Panc1 (cell line): ENCODE measurements around the gene UACA. TPM values are rescaled to one million over a fixed set of nuclear protein-coding genes. Genes with fewer than 3 reads are reported as not detected.

ENCODE experiments used
- ATAC-seq: fragments of 200-7000 bp; cut with Tn5 transposase; 2 replicates; pipeline ENCODE4 v1.9.1; 2020; ENCODE audit warnings: mild to moderate bottlenecking, moderate library complexity
- BruUV-seq: library from RNA; stranded (reverse); fragments of 400-500 nt; replicated peaks from 2 replicates; lab custom pipeline; 2021; lab: Mats Ljungman, UMichigan
- CTCF ChIA-PET: fragments of 300-600 bp; sonication (Branson Sonifier 250); formaldehyde crosslinking; loops from one replicate; lab custom pipeline; 2022; ENCODE audit warnings: antibody characterized with exemption; lab: Charles Lee
- POLR2A ChIA-PET: fragments of 300-600 bp; sonication (Branson Sonifier 250); formaldehyde crosslinking; loops from one replicate; lab custom pipeline; 2022; ENCODE audit warnings: antibody characterized with exemption; lab: Charles Lee
- DNase-seq: peaks from one replicate; pipeline ENCODE4 v3.0.0-alpha.2; 2010; ENCODE audit warnings: low read depth, low spot score
- H3K27ac ChIP-seq: 2 replicates; pipeline ENCODE4 v1.5.1; 2011; ENCODE audit warnings: mild to moderate bottlenecking, low read length, inconsistent platforms
- H3K27me3 ChIP-seq: fragments of 200-500 bp; sonication (Bioruptor generic); 2 replicates; pipeline ENCODE4 v1.6.0; 2014; ENCODE audit warnings: low read length, inconsistent platforms; ENCODE audit not compliant: control insufficient read depth, insufficient read depth
- H3K36me3 ChIP-seq: fragments of 200-500 bp; sonication (Bioruptor generic); 2 replicates; pipeline ENCODE4 v1.5.1; 2014; ENCODE audit warnings: inconsistent platforms, mild to moderate bottlenecking, low read length, moderate library complexity; ENCODE audit not compliant: control insufficient read depth, insufficient read depth
- H3K4me1 ChIP-seq: 2 replicates; pipeline ENCODE4 v1.5.1; 2011; ENCODE audit warnings: inconsistent platforms, mild to moderate bottlenecking, low read length, moderate library complexity; ENCODE audit not compliant: control insufficient read depth, insufficient read depth
- H3K4me3 ChIP-seq, 2 experiments: 2 replicates each; pipeline ENCODE4 v1.5.1; 2011 to 2012; ENCODE audit warnings: low read depth in 2 of 2, low read length in 2 of 2, mild to moderate bottlenecking in 2 of 2, inconsistent platforms in 1 of 2, moderate library complexity in 1 of 2
- H3K9me3 ChIP-seq: fragments of 200-500 bp; sonication (Bioruptor generic); 2 replicates; pipeline ENCODE4 v1.5.1; 2014; ENCODE audit warnings: low read depth, mild to moderate bottlenecking, inconsistent platforms, low read length, moderate library complexity; ENCODE audit not compliant: control insufficient read depth, insufficient read depth
- POLR2AphosphoS5 ChIP-seq: IDR thresholded peaks from 2 replicates; pipeline ENCODE4 v1.6.1; 2012; ENCODE audit warnings: mild to moderate bottlenecking, low read depth, low read length, moderate library complexity
- SIN3A ChIP-seq: IDR thresholded peaks from 2 replicates; pipeline ENCODE4 v1.6.1; 2012; ENCODE audit warnings: low read depth, mild to moderate bottlenecking, low read length, moderate library complexity, borderline replicate concordance; ENCODE audit not compliant: insufficient read depth
- TCF7L2 ChIP-seq: IDR thresholded peaks from 2 replicates; pipeline ENCODE4 v1.6.1; 2011; ENCODE audit warnings: mild to moderate bottlenecking, low read depth, low read length, inconsistent platforms
- in situ Hi-C: cut with HindIII; loops from 2 replicates; pipeline ENCODE4 v1.10.0; 2016; ENCODE audit warnings: low sequenced_read_pairs, low pct_unique_long_range_greater_than_20kb
- intact Hi-C: fragments of 100-400 bp; cut with micrococcal nuclease; formaldehyde crosslinking; loops from one replicate; pipeline ENCODE4 v1.10.0; 2022; ENCODE audit not compliant: unreplicated experiment
- total RNA-seq: library from RNA; stranded (reverse); gene quantifications from one replicate; pipeline ENCODE4 v1.2.1, GENCODE V29; 2021; ENCODE audit not compliant: unreplicated experiment
- TF ChIP-seq, protein P1 (sequence below), 2 experiments: IDR thresholded peaks; 2 replicates each; pipeline ENCODE4 v1.6.1; 2011 to 2012; ENCODE audit warnings: low read depth in 2 of 2, control low read depth in 1 of 2, low read length in 1 of 2, mild to moderate bottlenecking in 1 of 2, moderate library complexity in 1 of 2; ENCODE audit not compliant: insufficient read depth in 1 of 2
- TF ChIP-seq, protein P2 (sequence below): fragments of 450-650 bp; IDR thresholded peaks from 2 replicates; pipeline ENCODE4 v1.5.1; 2017; ENCODE audit warnings: mild to moderate bottlenecking

Gene UACA
- total RNA-seq, 1 experiment from 2014 or later: 303 TPM

DNA sequence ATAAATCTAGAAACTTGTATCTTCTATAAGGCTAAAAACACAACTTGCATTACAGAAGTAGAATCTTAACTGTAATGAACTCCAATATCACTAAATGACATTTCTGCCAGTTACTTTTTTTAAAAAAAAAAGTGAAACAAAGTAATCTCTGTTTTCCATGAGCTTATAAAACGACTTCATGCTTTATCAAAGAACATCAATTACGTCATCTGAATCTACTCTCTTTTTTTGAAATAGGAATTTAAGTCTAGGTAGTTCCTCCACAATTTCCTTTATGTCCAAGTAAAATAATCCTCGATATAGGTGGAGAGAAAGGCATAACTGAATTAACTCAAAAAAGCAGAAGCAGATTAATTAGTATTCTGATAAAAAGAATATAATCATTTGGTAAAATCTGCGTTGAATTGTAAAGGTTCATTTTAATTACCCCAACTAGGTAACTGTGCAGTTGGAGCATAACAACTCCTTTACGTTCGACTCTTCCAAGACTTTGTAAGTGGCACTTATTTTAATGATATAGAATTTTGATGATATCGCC lies 1.4 kb downstream of the UACA start:
- in situ Hi-C loops (no loop called here), intact Hi-C loops (loop anchor here (5.0 kb wide), 1 partner anchor 50 kb away; no protein-coding TSS in a partner anchor)
- H3K4me1 ChIP-seq: peaks cover 46% of the 10 kb centered on the region
- ChIA-PET POLR2A (interaction anchor here (0.6 to 1.6 kb wide), 4 partner anchors 27 to 63 kb away, joined by 3 to 7 read pairs (median 3); no protein-coding TSS in a partner anchor), CTCF (interaction anchor here (1.4 kb wide), 1 partner anchor 50 kb away, joined by 4 read pairs; no protein-coding TSS in a partner anchor)
- no peak for ATAC-seq
- DNase-seq: no peak
- peaks cover 10% of the 10 kb centered on the region for H3K36me3 ChIP-seq
- TF ChIP-seq POLR2AphosphoS5: no peak
- TF ChIP-seq SIN3A: no peak
- TF ChIP-seq, protein P1, sequence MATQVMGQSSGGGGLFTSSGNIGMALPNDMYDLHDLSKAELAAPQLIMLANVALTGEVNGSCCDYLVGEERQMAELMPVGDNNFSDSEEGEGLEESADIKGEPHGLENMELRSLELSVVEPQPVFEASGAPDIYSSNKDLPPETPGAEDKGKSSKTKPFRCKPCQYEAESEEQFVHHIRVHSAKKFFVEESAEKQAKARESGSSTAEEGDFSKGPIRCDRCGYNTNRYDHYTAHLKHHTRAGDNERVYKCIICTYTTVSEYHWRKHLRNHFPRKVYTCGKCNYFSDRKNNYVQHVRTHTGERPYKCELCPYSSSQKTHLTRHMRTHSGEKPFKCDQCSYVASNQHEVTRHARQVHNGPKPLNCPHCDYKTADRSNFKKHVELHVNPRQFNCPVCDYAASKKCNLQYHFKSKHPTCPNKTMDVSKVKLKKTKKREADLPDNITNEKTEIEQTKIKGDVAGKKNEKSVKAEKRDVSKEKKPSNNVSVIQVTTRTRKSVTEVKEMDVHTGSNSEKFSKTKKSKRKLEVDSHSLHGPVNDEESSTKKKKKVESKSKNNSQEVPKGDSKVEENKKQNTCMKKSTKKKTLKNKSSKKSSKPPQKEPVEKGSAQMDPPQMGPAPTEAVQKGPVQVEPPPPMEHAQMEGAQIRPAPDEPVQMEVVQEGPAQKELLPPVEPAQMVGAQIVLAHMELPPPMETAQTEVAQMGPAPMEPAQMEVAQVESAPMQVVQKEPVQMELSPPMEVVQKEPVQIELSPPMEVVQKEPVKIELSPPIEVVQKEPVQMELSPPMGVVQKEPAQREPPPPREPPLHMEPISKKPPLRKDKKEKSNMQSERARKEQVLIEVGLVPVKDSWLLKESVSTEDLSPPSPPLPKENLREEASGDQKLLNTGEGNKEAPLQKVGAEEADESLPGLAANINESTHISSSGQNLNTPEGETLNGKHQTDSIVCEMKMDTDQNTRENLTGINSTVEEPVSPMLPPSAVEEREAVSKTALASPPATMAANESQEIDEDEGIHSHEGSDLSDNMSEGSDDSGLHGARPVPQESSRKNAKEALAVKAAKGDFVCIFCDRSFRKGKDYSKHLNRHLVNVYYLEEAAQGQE (IDR thresholded peaks at IDR 0.05; ENCODE audit: insufficient read depth in 1 of 2, low read depth in 2 of 2, low read length in 1 of 2): no peak
- TF ChIP-seq, protein P2, sequence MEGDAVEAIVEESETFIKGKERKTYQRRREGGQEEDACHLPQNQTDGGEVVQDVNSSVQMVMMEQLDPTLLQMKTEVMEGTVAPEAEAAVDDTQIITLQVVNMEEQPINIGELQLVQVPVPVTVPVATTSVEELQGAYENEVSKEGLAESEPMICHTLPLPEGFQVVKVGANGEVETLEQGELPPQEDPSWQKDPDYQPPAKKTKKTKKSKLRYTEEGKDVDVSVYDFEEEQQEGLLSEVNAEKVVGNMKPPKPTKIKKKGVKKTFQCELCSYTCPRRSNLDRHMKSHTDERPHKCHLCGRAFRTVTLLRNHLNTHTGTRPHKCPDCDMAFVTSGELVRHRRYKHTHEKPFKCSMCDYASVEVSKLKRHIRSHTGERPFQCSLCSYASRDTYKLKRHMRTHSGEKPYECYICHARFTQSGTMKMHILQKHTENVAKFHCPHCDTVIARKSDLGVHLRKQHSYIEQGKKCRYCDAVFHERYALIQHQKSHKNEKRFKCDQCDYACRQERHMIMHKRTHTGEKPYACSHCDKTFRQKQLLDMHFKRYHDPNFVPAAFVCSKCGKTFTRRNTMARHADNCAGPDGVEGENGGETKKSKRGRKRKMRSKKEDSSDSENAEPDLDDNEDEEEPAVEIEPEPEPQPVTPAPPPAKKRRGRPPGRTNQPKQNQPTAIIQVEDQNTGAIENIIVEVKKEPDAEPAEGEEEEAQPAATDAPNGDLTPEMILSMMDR: no peak
- no peak for TF ChIP-seq TCF7L2
- H3K4me3 ChIP-seq: peak overlapping the region; percentile 93
- H3K9me3 ChIP-seq: no peaks in the 10 kb centered on the region
- BruUV-seq: no TSS peak
- H3K27me3 ChIP-seq: no peaks in the 10 kb centered on the region
- H3K27ac ChIP-seq: peak overlapping the region; percentile 91

DNA sequence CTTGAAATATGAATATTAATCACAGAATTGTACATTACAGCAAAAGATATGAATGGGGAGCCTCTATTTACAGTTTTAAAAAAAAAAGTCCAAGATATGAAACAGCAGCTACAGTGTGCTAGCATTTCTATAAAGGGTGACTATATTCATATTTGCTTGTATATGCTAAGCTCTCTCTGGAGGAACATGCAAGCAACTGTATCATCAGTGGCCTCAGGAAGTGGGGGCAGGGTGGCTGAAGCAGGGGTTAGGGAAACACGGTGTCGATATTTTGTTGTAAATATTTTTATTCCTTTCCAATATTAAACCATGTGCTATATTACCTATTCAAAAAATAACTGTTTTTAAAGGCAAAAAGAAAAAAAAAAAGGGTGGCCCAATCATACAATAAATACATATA lies 2.3 kb downstream of the UACA start:
- no peaks in the 10 kb centered on the region for H3K27me3 ChIP-seq
- peaks cover 10% of the 10 kb centered on the region for H3K36me3 ChIP-seq
- no peak for ATAC-seq
- DNase-seq: no peak
- peak overlapping the region; percentile 93 for H3K4me3 ChIP-seq
- no peaks in the 10 kb centered on the region for H3K9me3 ChIP-seq
- TF ChIP-seq TCF7L2: no peak
- TF ChIP-seq, protein P2: no peak
- TF ChIP-seq, protein P1 (IDR thresholded peaks at IDR 0.05; ENCODE audit: insufficient read depth in 1 of 2, low read depth in 2 of 2, low read length in 1 of 2): no peak
- TF ChIP-seq POLR2AphosphoS5: no peak; the same call in 1 of the 2 replicates
- 0 out of 2 replicates have a peak, but pooled peaks have one; percentile 26 for TF ChIP-seq SIN3A
- H3K4me1 ChIP-seq: peaks cover 46% of the 10 kb centered on the region
- peak overlapping the region; percentile 91 for H3K27ac ChIP-seq
- CTCF ChIA-PET: interaction anchor here (0.7 to 1.4 kb wide), 4 partner anchors 10 to 71 kb away, joined by 3 to 6 read pairs (median 4); no protein-coding TSS in a partner anchor
- POLR2A ChIA-PET: interaction anchor here (0.6 to 1.6 kb wide), 4 partner anchors 34 to 94 kb away, joined by 3 to 7 read pairs (median 6); no protein-coding TSS in a partner anchor
- in situ Hi-C loops (no loop called here), intact Hi-C loops (loop anchor here (5.0 kb wide), 1 partner anchor 51 kb away; no protein-coding TSS in a partner anchor)
- BruUV-seq: no TSS peak
